Activated B cell treated with CpG ODN at 0.5 μM for 24 hours (primary cell): Measurements from ENCODE around the gene MADD. TPM values are rescaled to one million over a fixed set of nuclear protein-coding genes. Genes with fewer than 3 reads are reported as not detected.

Experiments
- ATAC-seq: fragments of 200-7000 bp; cut with Tn5 transposase; one replicate; pipeline ENCODE4 v1.10.0; 2021; ENCODE audit warnings: low read depth, mild to moderate bottlenecking, moderate library complexity
- CTCF ChIA-PET: fragments of 350-600 bp; sonication (Branson Sonifier 250); formaldehyde crosslinking; loops from one replicate; lab custom pipeline; 2021; ENCODE audit warnings: antibody characterized with exemption; lab: Charles Lee
- POLR2A ChIA-PET: fragments of 350-600 bp; sonication (Branson Sonifier 250); formaldehyde crosslinking; loops from one replicate; lab custom pipeline; 2021; ENCODE audit warnings: antibody characterized with exemption; lab: Charles Lee
- DNase-seq: peaks from one replicate; pipeline ENCODE4 v3.0.0; 2022
- H3K27ac Mint-ChIP-seq: one replicate; pipeline ENCODE4 v1.8.0; 2020; ENCODE audit warnings: mixed read lengths
- H3K27me3 Mint-ChIP-seq: one replicate; pipeline ENCODE4 v1.8.0; 2021; ENCODE audit warnings: mixed read lengths
- H3K36me3 Mint-ChIP-seq: one replicate; pipeline ENCODE4 v1.8.0; 2021; ENCODE audit warnings: low read depth, mixed read lengths
- H3K4me1 Mint-ChIP-seq: one replicate; pipeline ENCODE4 v1.8.0; 2021; ENCODE audit warnings: mixed read lengths
- H3K4me3 Mint-ChIP-seq: one replicate; pipeline ENCODE4 v1.8.0; 2020; ENCODE audit warnings: mild to moderate bottlenecking, mixed read lengths
- H3K9me3 Mint-ChIP-seq: one replicate; pipeline ENCODE4 v1.8.0; 2020; ENCODE audit warnings: mixed read lengths
- CTCF ChIP-seq: fragments of 200-600 bp; IDR thresholded peaks from one replicate; pipeline ENCODE4 v1.8.0; 2022; ENCODE audit warnings: antibody characterized with exemption, mild to moderate bottlenecking
- intact Hi-C: fragments of 100-400 bp; cut with micrococcal nuclease; formaldehyde crosslinking; loops from one replicate; pipeline ENCODE4 v1.15.1; 2024
- total RNA-seq: library from RNA; stranded (reverse); gene quantifications from 2 replicates; pipeline ENCODE4 v1.2.3, GENCODE V29; 2022

MADD gene
- total RNA-seq, 1 donor from 2014 or later = 86.9 TPM

GRCh38 chr11:47340980-47341775 is 71.2 kb downstream of the MADD start:
- no peaks in the 10 kb centered on the region for H3K4me1 Mint-ChIP-seq
- H3K9me3 Mint-ChIP-seq = no peaks in the 10 kb centered on the region
- no peak for ATAC-seq
- POLR2A ChIA-PET = no interaction called here
- H3K4me3 Mint-ChIP-seq = no peak overlapping the region
- no peak overlapping the region for H3K27ac Mint-ChIP-seq
- H3K36me3 Mint-ChIP-seq = no peaks in the 10 kb centered on the region
- CTCF ChIA-PET = no interaction called here
- H3K27me3 Mint-ChIP-seq = no peaks in the 10 kb centered on the region
- TF ChIP-seq CTCF = no peak
- intact Hi-C loops = no loop called here
- DNase-seq = no peak

- Mint-ChIP-seq H3K9me3 (no peaks in the 10 kb centered on the region), H3K27me3 (no peaks in the 10 kb centered on the region), H3K36me3 (no peaks in the 10 kb centered on the region), H3K27ac (no peak overlapping the region), H3K4me1 (no peaks in the 10 kb centered on the region), H3K4me3 (no peak overlapping the region)
- ATAC-seq (no peak), DNase-seq (no peak)
- no peak for TF ChIP-seq CTCF
- intact Hi-C loops = no loop called here
- ChIA-PET POLR2A (no interaction called here), CTCF (interaction anchor here (0.9 kb wide), 1 partner anchor 31 kb away, joined by 3 read pairs; no protein-coding TSS in a partner anchor)
Observed at GRCh38 chr11:47342036-47342803, 72.3 kb downstream of the MADD start.

- Mint-ChIP-seq H3K36me3 (no peaks in the 10 kb centered on the region), H3K27ac (no peak overlapping the region), H3K9me3 (no peaks in the 10 kb centered on the region), H3K4me3 (no peak overlapping the region), H3K4me1 (no peaks in the 10 kb centered on the region), H3K27me3 (no peaks in the 10 kb centered on the region)
- CTCF ChIA-PET = interaction anchor here (0.9 kb wide), 1 partner anchor 31 kb away, joined by 3 read pairs; no protein-coding TSS in a partner anchor
- TF ChIP-seq CTCF = no peak
- ATAC-seq = no peak
- POLR2A ChIA-PET = no interaction called here
- intact Hi-C loops = no loop called here
- no peak for DNase-seq
Observed at GRCh38 chr11:47342854-47343253, 72.9 kb downstream of the MADD start.

GRCh38 chr11:47345890-47346563 is 76.1 kb downstream of the MADD start:
- Mint-ChIP-seq H3K27ac (no peak overlapping the region), H3K36me3 (no peaks in the 10 kb centered on the region), H3K9me3 (no peaks in the 10 kb centered on the region), H3K4me3 (no peak overlapping the region), H3K27me3 (no peaks in the 10 kb centered on the region), H3K4me1 (no peaks in the 10 kb centered on the region)
- TF ChIP-seq CTCF = no peak
- intact Hi-C loops = no loop called here
- DNase-seq = no peak
- CTCF ChIA-PET = no interaction called here
- POLR2A ChIA-PET = no interaction called here
- ATAC-seq = no peak

GRCh38 chr11:47347137-47347536 is 77.2 kb downstream of the MADD start:
- Mint-ChIP-seq H3K9me3 (no peaks in the 10 kb centered on the region), H3K4me3 (no peak overlapping the region), H3K27me3 (no peaks in the 10 kb centered on the region), H3K4me1 (no peaks in the 10 kb centered on the region), H3K27ac (no peak overlapping the region), H3K36me3 (no peaks in the 10 kb centered on the region)
- ChIA-PET CTCF (no interaction called here), POLR2A (no interaction called here)
- DNase-seq (no peak), ATAC-seq (no peak)
- TF ChIP-seq CTCF = no peak
- intact Hi-C loops = no loop called here
